ENCODE measurements around the gene ANXA3.
A peak's percentile ranks its signal among the peaks of the same experiment; 100 is the strongest.

ANXA3 gene

GRCh38 chr4:78645853-78646757, 94.5 kb downstream of the ANXA3 start:
- DNase-seq, result peak in 1 of 2 donors; percentile 26

- DNase-seq, result no peak
These were observed 95.7 kb downstream of the ANXA3 start for GRCh38 chr4:78647272-78647671.

- no peak for DNase-seq
These were observed 97.2 kb downstream of the ANXA3 start for GRCh38 chr4:78648640-78649363.

- DNase-seq, result no peak
These were observed 98.8 kb downstream of the ANXA3 start for GRCh38 chr4:78650106-78651024.

- DNase-seq, result no peak
These were observed 99.8 kb downstream of the ANXA3 start for GRCh38 chr4:78651250-78651860.

GRCh38 chr4:78652282-78652876, 100.8 kb downstream of the ANXA3 start:
- DNase-seq, result no peak

GRCh38 chr4:78653655-78654054, 102.1 kb downstream of the ANXA3 start:
- no peak for DNase-seq

- DNase-seq, result no peak
These were observed 103.2 kb downstream of the ANXA3 start for GRCh38 chr4:78654807-78655206.

GRCh38 chr4:78656968-78657445, 105.4 kb downstream of the ANXA3 start:
- peak in 1 of 2 donors; percentile 6 for DNase-seq

GRCh38 chr4:78659264-78659663, 107.7 kb downstream of the ANXA3 start:
- DNase-seq, result no peak

GRCh38 chr4:78659665-78660064, 108.1 kb downstream of the ANXA3 start:
- no peak for DNase-seq

Data from CD4-positive, alpha-beta T cell treated with Interleukin-1 beta for 1 hour (primary cell).